GM18861 (cell line): ENCODE measurements around the gene ESYT3.
"Not testable (repeated sequence)": the region's sequence is repeated elsewhere in the genome, so short reads cannot be mapped to it uniquely, and the experiment has no call there.

Experiments
- ATAC-seq: cut with Tn5 transposase; IDR thresholded peaks from one replicate; pipeline ENCODE4 v1.9.1; 2021; ENCODE audit not compliant: unreplicated experiment

Gene ESYT3

GRCh38 chr3:138484672-138485071, 50.3 kb downstream of the ESYT3 start:
- ATAC-seq: not testable (repeated sequence)

- ATAC-seq: not testable (repeated sequence)
Observed at GRCh38 chr3:138486580-138486979, 52.2 kb downstream of the ESYT3 start.

GRCh38 chr3:138491971-138492370, 57.6 kb downstream of the ESYT3 start:
- ATAC-seq: no peak

GRCh38 chr3:138492980-138493675, 58.7 kb downstream of the ESYT3 start:
- no peak for ATAC-seq

GRCh38 chr3:138493804-138494606, 59.6 kb downstream of the ESYT3 start:
- no peak for ATAC-seq

GRCh38 chr3:138494607-138494929, 60.2 kb downstream of the ESYT3 start:
- ATAC-seq: no peak

- not testable (repeated sequence) for ATAC-seq
Observed at GRCh38 chr3:138495638-138496037, 61.2 kb downstream of the ESYT3 start.

- ATAC-seq: no peak
Observed at GRCh38 chr3:138496436-138496835, 62.0 kb downstream of the ESYT3 start.

- no peak for ATAC-seq
Observed at GRCh38 chr3:138497021-138497420, 62.6 kb downstream of the ESYT3 start.

- ATAC-seq: no peak
Observed at GRCh38 chr3:138497851-138498250, 63.4 kb downstream of the ESYT3 start.

GRCh38 chr3:138498991-138499390, 64.6 kb downstream of the ESYT3 start:
- no peak for ATAC-seq

- ATAC-seq: no peak
Observed at GRCh38 chr3:138507524-138507923, 73.1 kb downstream of the ESYT3 start.

GRCh38 chr3:138509586-138509985, 75.2 kb downstream of the ESYT3 start:
- ATAC-seq: no peak

GRCh38 chr3:138511945-138512344, 77.5 kb downstream of the ESYT3 start:
- ATAC-seq: no peak

GRCh38 chr3:138513090-138513843, 78.9 kb downstream of the ESYT3 start:
- peak; percentile 90 for ATAC-seq

- not testable (repeated sequence) for ATAC-seq
Observed at GRCh38 chr3:138521445-138521844, 87.0 kb downstream of the ESYT3 start.
